Glutamatergic neuron (in vitro differentiated cells): Measurements from ENCODE around the gene SRRM3. TPM values are rescaled to one million over a fixed set of nuclear protein-coding genes. Genes with fewer than 3 reads are reported as not detected.
A peak's percentile ranks its signal among the peaks of the same experiment; 100 is the strongest.

Source experiments
- DNase-seq: peaks from one replicate; pipeline ENCODE4 v3.0.0; 2022
- H3K27ac Mint-ChIP-seq: one replicate; pipeline ENCODE4 v1.8.0; 2020; ENCODE audit warnings: mild to moderate bottlenecking, mixed read lengths, inconsistent platforms; ENCODE audit not compliant: unreplicated experiment
- H3K27me3 Mint-ChIP-seq: one replicate; pipeline ENCODE4 v1.8.0; 2020; ENCODE audit warnings: mild to moderate bottlenecking, moderate library complexity, mixed read lengths, inconsistent platforms; ENCODE audit not compliant: unreplicated experiment
- H3K36me3 Mint-ChIP-seq: one replicate; pipeline ENCODE4 v1.8.0; 2020; ENCODE audit warnings: mild to moderate bottlenecking, mixed read lengths, inconsistent platforms; ENCODE audit not compliant: unreplicated experiment
- H3K4me1 Mint-ChIP-seq: one replicate; pipeline ENCODE4 v1.8.0; 2020; ENCODE audit warnings: mild to moderate bottlenecking, low read depth, mixed read lengths, inconsistent platforms; ENCODE audit not compliant: unreplicated experiment
- H3K4me3 Mint-ChIP-seq: one replicate; pipeline ENCODE4 v1.8.0; 2020; ENCODE audit warnings: mild to moderate bottlenecking, mixed read lengths, inconsistent platforms; ENCODE audit not compliant: unreplicated experiment
- H3K9me3 Mint-ChIP-seq: one replicate; pipeline ENCODE4 v1.8.0; 2020; ENCODE audit warnings: mild to moderate bottlenecking, moderate library complexity, mixed read lengths, inconsistent platforms; ENCODE audit not compliant: unreplicated experiment
- total RNA-seq: library from RNA; stranded (reverse); fragmentation: NEBNext Ultra II Directional; extraction: Animal tissue kit (Norgen Biotek cat#: 25700); gene quantifications from one replicate; pipeline ENCODE4 v1.2.1, GENCODE V29; 2021; ENCODE audit not compliant: unreplicated experiment
- TF ChIP-seq, protein P1 (sequence below): fragments of 200-600 bp; sonication (generic); IDR thresholded peaks from one replicate; pipeline ENCODE4 v1.5.0; 2021; ENCODE audit not compliant: partially characterized antibody, unreplicated experiment

Gene SRRM3
- total RNA-seq, 1 donor from 2014 or later: 154 TPM

DNA sequence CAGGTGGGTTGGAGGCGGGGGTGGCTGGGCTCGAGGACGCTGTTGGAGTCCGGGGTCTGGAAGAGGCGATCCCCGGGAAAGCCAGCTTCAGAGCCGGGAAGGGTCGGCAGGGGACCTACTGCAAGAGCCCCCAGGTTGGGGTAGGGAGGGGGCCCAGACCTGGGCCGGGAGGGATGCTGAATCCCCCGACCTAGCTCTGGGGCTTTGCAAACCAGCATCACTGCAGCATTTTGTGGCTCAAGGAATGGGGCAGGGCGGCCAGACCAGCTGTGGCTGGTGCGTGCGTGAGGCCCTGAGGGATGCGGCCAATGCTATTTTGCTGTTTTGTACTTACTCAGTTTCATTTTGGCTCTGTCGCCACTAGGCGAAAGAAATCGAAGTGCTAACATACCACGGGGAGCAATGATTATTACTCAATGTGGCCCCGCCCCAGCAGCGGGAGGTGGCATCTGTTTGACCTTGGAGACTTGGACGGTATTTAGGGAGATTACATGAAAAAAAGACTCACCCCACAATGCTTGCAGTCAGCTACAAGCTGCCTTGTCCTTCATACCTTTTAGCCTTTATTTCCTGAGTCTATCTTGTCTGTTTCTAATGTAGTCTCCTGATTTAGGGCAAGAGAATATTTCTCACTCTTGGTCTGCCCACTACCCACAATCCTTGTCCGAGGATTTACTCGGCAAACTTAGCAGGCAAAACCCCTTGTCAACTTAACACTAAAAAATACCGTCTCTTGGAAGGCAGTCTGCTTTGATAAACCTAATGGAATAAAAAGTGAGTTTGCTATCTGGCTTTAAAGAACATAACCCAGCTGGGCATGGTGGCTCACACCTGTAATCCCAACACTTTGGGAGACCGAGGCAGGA is 117.0 kb downstream of the SRRM3 start:
- H3K4me1 Mint-ChIP-seq: peaks cover 16% of the 10 kb centered on the region
- peaks cover 8% of the 10 kb centered on the region for H3K27me3 Mint-ChIP-seq
- no peaks in the 10 kb centered on the region for H3K36me3 Mint-ChIP-seq
- peak overlapping the region; percentile 99 for H3K27ac Mint-ChIP-seq
- H3K4me3 Mint-ChIP-seq: peak overlapping the region; percentile 93
- H3K9me3 Mint-ChIP-seq: peaks cover 27% of the 10 kb centered on the region
- DNase-seq: peak; percentile 77
- TF ChIP-seq, protein P1, sequence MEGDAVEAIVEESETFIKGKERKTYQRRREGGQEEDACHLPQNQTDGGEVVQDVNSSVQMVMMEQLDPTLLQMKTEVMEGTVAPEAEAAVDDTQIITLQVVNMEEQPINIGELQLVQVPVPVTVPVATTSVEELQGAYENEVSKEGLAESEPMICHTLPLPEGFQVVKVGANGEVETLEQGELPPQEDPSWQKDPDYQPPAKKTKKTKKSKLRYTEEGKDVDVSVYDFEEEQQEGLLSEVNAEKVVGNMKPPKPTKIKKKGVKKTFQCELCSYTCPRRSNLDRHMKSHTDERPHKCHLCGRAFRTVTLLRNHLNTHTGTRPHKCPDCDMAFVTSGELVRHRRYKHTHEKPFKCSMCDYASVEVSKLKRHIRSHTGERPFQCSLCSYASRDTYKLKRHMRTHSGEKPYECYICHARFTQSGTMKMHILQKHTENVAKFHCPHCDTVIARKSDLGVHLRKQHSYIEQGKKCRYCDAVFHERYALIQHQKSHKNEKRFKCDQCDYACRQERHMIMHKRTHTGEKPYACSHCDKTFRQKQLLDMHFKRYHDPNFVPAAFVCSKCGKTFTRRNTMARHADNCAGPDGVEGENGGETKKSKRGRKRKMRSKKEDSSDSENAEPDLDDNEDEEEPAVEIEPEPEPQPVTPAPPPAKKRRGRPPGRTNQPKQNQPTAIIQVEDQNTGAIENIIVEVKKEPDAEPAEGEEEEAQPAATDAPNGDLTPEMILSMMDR: peak; percentile 48

DNA sequence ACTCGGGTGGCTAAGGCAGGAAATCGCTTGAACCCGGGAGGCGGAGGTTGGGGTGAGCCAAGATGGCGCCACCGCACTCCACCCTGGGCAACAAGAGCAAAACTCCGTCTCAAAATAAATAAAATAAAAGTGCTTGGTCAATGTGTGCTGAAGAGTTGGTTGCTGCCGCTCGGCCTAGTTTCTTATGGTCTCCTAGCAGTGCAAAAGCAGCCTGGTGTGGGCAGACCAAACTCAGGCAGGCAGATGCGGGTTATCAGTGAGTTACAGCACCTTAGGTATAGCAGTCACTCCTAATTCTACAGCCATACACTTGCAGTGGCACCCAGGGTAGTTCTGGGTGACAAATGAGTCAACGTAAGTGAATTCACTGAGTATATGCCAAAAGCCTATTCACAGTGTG is 123.4 kb downstream of the SRRM3 start:
- H3K9me3 Mint-ChIP-seq: peaks cover 24% of the 10 kb centered on the region
- H3K27me3 Mint-ChIP-seq: peaks cover 9% of the 10 kb centered on the region
- peaks cover 6% of the 10 kb centered on the region for H3K36me3 Mint-ChIP-seq
- H3K4me3 Mint-ChIP-seq: no peak overlapping the region
- no peak for DNase-seq
- TF ChIP-seq, protein P1: no peak
- H3K27ac Mint-ChIP-seq: no peak overlapping the region
- H3K4me1 Mint-ChIP-seq: peaks cover 21% of the 10 kb centered on the region

DNA sequence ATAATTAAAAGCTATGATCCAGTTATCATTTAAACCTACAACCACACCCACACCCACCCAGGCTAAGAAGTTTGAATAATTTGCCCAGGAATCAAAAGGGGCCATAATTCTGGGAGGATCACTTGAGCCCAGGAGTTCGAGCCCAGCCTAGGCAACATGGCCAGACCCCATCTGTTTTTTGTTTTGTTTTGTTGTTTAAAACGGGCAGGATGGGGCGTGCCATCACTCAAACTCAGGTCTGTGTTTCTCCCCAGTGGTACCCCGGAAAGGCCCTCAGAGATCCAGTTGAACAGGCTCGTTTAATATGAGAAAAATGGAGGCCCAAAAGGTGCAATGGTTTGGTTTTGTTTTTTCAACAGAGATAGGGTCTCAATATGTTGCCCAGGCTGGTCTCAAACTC is 124.1 kb downstream of the SRRM3 start:
- DNase-seq: no peak

DNA sequence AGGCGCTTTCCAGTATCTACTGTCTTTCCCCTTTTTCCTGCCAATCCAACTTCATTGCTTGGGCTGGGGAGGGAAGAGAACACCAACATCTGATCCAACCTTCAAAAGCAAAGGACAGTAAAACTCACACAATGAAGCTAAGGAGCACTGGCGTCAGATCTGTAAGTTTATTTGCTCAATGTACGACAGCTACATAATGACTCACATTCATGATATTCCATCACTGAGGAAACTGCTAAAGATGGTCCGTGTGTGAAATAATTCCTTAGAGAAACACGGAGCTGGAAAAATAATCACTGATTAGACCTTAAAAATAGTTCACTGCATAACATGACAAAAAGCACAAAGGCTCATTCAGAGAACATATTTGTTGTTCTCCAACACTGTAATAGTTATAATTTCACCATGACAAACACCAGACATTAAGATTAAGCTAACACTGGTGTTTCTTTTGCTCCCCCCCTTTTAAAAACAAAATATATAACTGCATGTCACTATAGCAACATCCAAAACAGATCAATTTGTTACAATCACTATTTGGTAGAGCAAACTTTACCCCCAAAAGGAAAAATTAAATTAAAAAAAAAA is 125.0 kb downstream of the SRRM3 start:
- Mint-ChIP-seq H3K4me1 (peaks cover 34% of the 10 kb centered on the region), H3K36me3 (peaks cover 7% of the 10 kb centered on the region), H3K27me3 (peaks cover 10% of the 10 kb centered on the region), H3K9me3 (peaks cover 25% of the 10 kb centered on the region), H3K4me3 (no peak overlapping the region), H3K27ac (peak overlapping the region; percentile 19)
- no peak for DNase-seq
- TF ChIP-seq, protein P1: no peak

More for the DNA sequence above, 124.1 kb downstream of the SRRM3 start:
- no peak overlapping the region for H3K4me3 Mint-ChIP-seq
- H3K27ac Mint-ChIP-seq: no peak overlapping the region
- peaks cover 7% of the 10 kb centered on the region for H3K36me3 Mint-ChIP-seq
- TF ChIP-seq, protein P1: no peak
- H3K9me3 Mint-ChIP-seq: peaks cover 28% of the 10 kb centered on the region
- peaks cover 28% of the 10 kb centered on the region for H3K4me1 Mint-ChIP-seq
- H3K27me3 Mint-ChIP-seq: peaks cover 10% of the 10 kb centered on the region

DNA sequence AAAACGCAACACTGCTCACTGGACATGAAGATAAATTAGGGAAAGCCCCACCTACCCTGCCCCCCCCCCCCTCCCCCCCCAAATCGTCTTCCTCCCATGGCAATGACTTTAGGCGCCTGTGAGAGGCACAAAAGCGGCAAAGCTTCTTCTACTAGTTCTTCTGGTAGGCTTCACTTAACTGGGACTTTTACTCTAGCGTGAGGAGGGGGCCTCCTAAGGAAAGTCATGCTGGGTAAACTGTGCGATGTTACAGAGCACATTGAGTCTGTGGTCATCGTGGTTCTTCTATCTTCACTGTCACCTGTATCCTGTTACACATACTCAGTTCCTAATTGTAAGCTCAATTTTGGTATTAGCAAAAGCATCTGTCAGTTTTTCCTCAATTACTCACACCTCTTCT is 125.9 kb downstream of the SRRM3 start:
- Mint-ChIP-seq H3K36me3 (peaks cover 7% of the 10 kb centered on the region), H3K4me1 (peaks cover 40% of the 10 kb centered on the region), H3K4me3 (no peak overlapping the region), H3K9me3 (peaks cover 25% of the 10 kb centered on the region), H3K27ac (no peak overlapping the region), H3K27me3 (peaks cover 10% of the 10 kb centered on the region)
- DNase-seq: no peak
- TF ChIP-seq, protein P1: no peak
